Liver (tissue), 9 donors: ENCODE results near the gene MAPKAPK2. TPM values are rescaled to one million over a fixed set of nuclear protein-coding genes. Genes with fewer than 3 reads are reported as not detected.

Experiments used
- DNase-seq: peaks from one replicate; pipeline ENCODE4 v3.0.0-alpha.2; 2017; ENCODE audit warnings: low spot score
- H3K27ac ChIP-seq, 2 donors: one replicate each; pipeline ENCODE4 v1.7.0; 2013; ENCODE audit warnings: inconsistent platforms in 2 of 2, low read length in 2 of 2, control low read depth in 1 of 2, low read depth in 1 of 2, mild to moderate bottlenecking in 1 of 2
- H3K27me3 ChIP-seq, 4 donors: one replicate each; pipeline versions ENCODE4 v1.6.1 to v1.7.0; 2013; ENCODE audit warnings: low read length in 3 of 4, inconsistent platforms in 1 of 4, mild to moderate bottlenecking in 1 of 4, moderate library complexity in 1 of 4; ENCODE audit not compliant: control insufficient read depth in 4 of 4, insufficient read depth in 4 of 4
- H3K36me3 ChIP-seq, 4 donors: one replicate each; pipeline versions ENCODE4 v1.6.1 to v1.7.0; 2013; ENCODE audit warnings: low read length in 3 of 4, mild to moderate bottlenecking in 3 of 4, low read depth in 1 of 4, moderate library complexity in 1 of 4; ENCODE audit not compliant: control insufficient read depth in 4 of 4, insufficient read depth in 3 of 4
- H3K4me1 ChIP-seq, 4 donors: one replicate each; pipeline versions ENCODE4 v1.6.1 to v1.7.0; 2013; ENCODE audit warnings: low read length in 3 of 4, mild to moderate bottlenecking in 3 of 4, moderate library complexity in 1 of 4; ENCODE audit not compliant: control insufficient read depth in 4 of 4, insufficient read depth in 4 of 4
- H3K4me3 ChIP-seq, 3 donors: one replicate each; pipeline versions ENCODE4 v1.6.1 to v1.7.0; 2013; ENCODE audit warnings: low read length in 3 of 3, control low read depth in 1 of 3, low read depth in 1 of 3, mild to moderate bottlenecking in 1 of 3
- H3K9ac ChIP-seq, 2 donors: one replicate each; pipeline ENCODE4 v1.7.0; 2013; ENCODE audit warnings: low read length in 2 of 2, mild to moderate bottlenecking in 2 of 2, moderate library complexity in 2 of 2, control low read depth in 1 of 2, low read depth in 1 of 2
- H3K9me3 ChIP-seq, 4 donors: one replicate each; pipeline versions ENCODE4 v1.6.1 to v1.7.0; 2013; ENCODE audit warnings: low read length in 3 of 4; ENCODE audit not compliant: control insufficient read depth in 4 of 4
- CTCF ChIP-seq: fragments of 150-350 bp; IDR thresholded peaks from 2 replicates; pipeline ENCODE4 v1.5.1; 2017; ENCODE audit warnings: improper control_type of control experiment, low read depth, low read length; ENCODE audit not compliant: missing input control
- EGR1 ChIP-seq, 2 donors: IDR thresholded peaks; 2 replicates each; pipeline ENCODE4 v1.6.1; 2016 to 2018; ENCODE audit warnings: antibody characterized with exemption in 2 of 2, low read depth in 2 of 2
- FOXA1 ChIP-seq: IDR thresholded peaks from 2 replicates; pipeline ENCODE4 v1.6.1; 2016; ENCODE audit warnings: antibody characterized with exemption
- FOXA2 ChIP-seq: IDR thresholded peaks from 2 replicates; pipeline ENCODE4 v1.6.1; 2016; ENCODE audit warnings: antibody characterized with exemption
- GABPA ChIP-seq, 2 donors: IDR thresholded peaks in 1 of 2; conservative IDR thresholded peaks in 1 of 2; 2 replicates each; pipeline ENCODE4 v1.6.1; 2016; ENCODE audit warnings: antibody characterized with exemption in 2 of 2, mild to moderate bottlenecking in 1 of 2, moderate library complexity in 1 of 2
- HNF4A ChIP-seq, 2 donors: conservative IDR thresholded peaks; 2 replicates each; pipeline ENCODE4 v1.6.1; 2016; ENCODE audit warnings: antibody characterized with exemption in 2 of 2, mild to moderate bottlenecking in 2 of 2
- HNF4G ChIP-seq: IDR thresholded peaks from 2 replicates; pipeline ENCODE4 v1.6.1; 2016; ENCODE audit warnings: antibody characterized with exemption
- JUND ChIP-seq, 2 donors: IDR thresholded peaks; 2 replicates each; pipeline ENCODE4 v1.6.1; 2016; ENCODE audit warnings: antibody characterized with exemption in 2 of 2
- NR2F2 ChIP-seq: IDR thresholded peaks from 2 replicates; pipeline ENCODE4 v1.6.1; 2016; ENCODE audit warnings: antibody characterized with exemption
- RAD21 ChIP-seq, 2 donors: IDR thresholded peaks; 2 replicates each; pipeline ENCODE4 v1.6.1; 2016; ENCODE audit warnings: antibody characterized with exemption in 2 of 2, mild to moderate bottlenecking in 2 of 2
- RXRA ChIP-seq, 2 donors: IDR thresholded peaks; 2 replicates each; pipeline ENCODE4 v1.6.1; 2017 to 2018; ENCODE audit warnings: antibody characterized with exemption in 2 of 2, mild to moderate bottlenecking in 1 of 2
- SP1 ChIP-seq: IDR thresholded peaks from 2 replicates; pipeline ENCODE4 v1.6.1; 2018; ENCODE audit warnings: antibody characterized with exemption, mild to moderate bottlenecking
- TAF1 ChIP-seq: conservative IDR thresholded peaks from 2 replicates; pipeline ENCODE4 v1.6.1; 2016; ENCODE audit warnings: antibody characterized with exemption, mild to moderate bottlenecking
- YY1 ChIP-seq: IDR thresholded peaks from 2 replicates; pipeline ENCODE4 v1.6.1; 2016; ENCODE audit warnings: antibody characterized with exemption, mild to moderate bottlenecking
- ZBTB33 ChIP-seq: IDR thresholded peaks from 2 replicates; pipeline ENCODE4 v1.6.1; 2016; ENCODE audit warnings: antibody characterized with exemption
- WGBS: extraction: QIAGEN DNeasy Blood & Tissue Kit; methylation state at CpG from one replicate; pipeline ENCODE4 v1.1.7; 2013; 5-methylcytosine and 5-hydroxymethylcytosine counted together
- polyA plus RNA-seq, 2 donors: library from polyadenylated mRNA; stranded (reverse) in 1 of 2; unstranded in 1 of 2; fragments of 200-250 nt in 1 of 2; fragments of >200 nt in 1 of 2; fragmentation: Nextera tagmentation in 1 of 2; extraction: Ambion mirVana in 1 of 2; gene quantifications; one replicate each; pipeline versions ENCODE4 v1.2.1 to v1.2.3, GENCODE V29; 2013 to 2015
- total RNA-seq, 2 donors: library from RNA; depleted of rRNA; stranded (reverse); fragments of >200 nt; gene quantifications; one replicate each; pipeline ENCODE4 v1.2.3, GENCODE V29; 2014
- TF ChIP-seq, protein P1 (sequence below): IDR thresholded peaks from 2 replicates; pipeline ENCODE4 v1.6.1; 2016; ENCODE audit warnings: antibody characterized with exemption
- TF ChIP-seq, protein P2 (sequence below): IDR thresholded peaks from 2 replicates; pipeline ENCODE4 v1.6.1; 2016; ENCODE audit warnings: antibody characterized with exemption, mild to moderate bottlenecking
- TF ChIP-seq, protein P3 (sequence below): IDR thresholded peaks from 2 replicates; pipeline ENCODE4 v1.6.1; 2016; ENCODE audit warnings: antibody characterized with exemption
- donor health status: healthy.
- donor health status: healthy.
- donor health status: healthy.
- donor health status: healthy.
- donor health status: healthy.

The MAPKAPK2 gene
- total and polyA plus RNA-seq, 4 donors = 7.5 to 24.5 (median 14.7) TPM

DNA sequence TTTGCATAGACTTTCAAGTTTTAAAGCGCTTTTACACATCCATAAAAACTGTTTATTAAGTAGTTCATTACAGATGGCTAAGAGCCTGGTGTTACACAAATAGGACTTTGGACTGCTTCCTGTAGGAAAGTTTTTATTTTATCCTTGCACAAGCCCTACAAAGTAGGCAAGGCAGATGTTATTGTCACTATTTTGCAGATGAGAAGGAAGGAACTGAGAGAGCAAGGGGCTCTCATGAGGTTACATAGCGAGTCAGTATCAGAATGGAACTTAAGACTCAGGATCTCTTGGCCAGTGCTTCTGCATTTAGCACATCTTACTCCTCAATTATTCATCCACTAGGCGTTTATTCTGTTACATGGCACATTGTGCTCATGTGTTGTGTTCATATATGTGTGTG, 2.6 kb upstream of the MAPKAPK2 start:
- Histone ChIP-seq H3K27me3 (no peaks in the 10 kb centered on the region), H3K36me3 (no peaks in the 10 kb centered on the region), H3K4me1 (peaks cover 6 to 43% (median 23%) of the 10 kb centered on the region in 4 donors), H3K27ac (peak overlapping the region; percentile 32 to 67), H3K4me3 (no peak overlapping the region), H3K9ac (no peak overlapping the region), H3K9me3 (no peaks in the 10 kb centered on the region)
- peak; percentile 86 for TF ChIP-seq HNF4G
- peak in 1 of 2 donors; percentile 72 for TF ChIP-seq EGR1 (IDR thresholded peaks at IDR 0.05; ENCODE audit: low read depth in 2 of 2)
- no peak for TF ChIP-seq NR2F2
- peak; percentile 91 for TF ChIP-seq SP1
- TF ChIP-seq ZBTB33 = peak; percentile 14
- peak; percentile 33 to 43 for TF ChIP-seq RAD21 (IDR thresholded peaks at IDR 0.05)
- TF ChIP-seq, protein P1, sequence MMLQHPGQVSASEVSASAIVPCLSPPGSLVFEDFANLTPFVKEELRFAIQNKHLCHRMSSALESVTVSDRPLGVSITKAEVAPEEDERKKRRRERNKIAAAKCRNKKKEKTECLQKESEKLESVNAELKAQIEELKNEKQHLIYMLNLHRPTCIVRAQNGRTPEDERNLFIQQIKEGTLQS = no peak
- TF ChIP-seq JUND (IDR thresholded peaks at IDR 0.05) = peak in 1 of 2 donors; percentile 25
- TF ChIP-seq RXRA (IDR thresholded peaks at IDR 0.05) = peak; percentile 49 to 60
- TF ChIP-seq GABPA (IDR thresholded peaks at IDR 0.05 in 1 of 2, conservative IDR thresholded peaks at IDR 0.05 in 1 of 2) = peak in 1 of 2 donors; percentile 32
- TF ChIP-seq, protein P2, sequence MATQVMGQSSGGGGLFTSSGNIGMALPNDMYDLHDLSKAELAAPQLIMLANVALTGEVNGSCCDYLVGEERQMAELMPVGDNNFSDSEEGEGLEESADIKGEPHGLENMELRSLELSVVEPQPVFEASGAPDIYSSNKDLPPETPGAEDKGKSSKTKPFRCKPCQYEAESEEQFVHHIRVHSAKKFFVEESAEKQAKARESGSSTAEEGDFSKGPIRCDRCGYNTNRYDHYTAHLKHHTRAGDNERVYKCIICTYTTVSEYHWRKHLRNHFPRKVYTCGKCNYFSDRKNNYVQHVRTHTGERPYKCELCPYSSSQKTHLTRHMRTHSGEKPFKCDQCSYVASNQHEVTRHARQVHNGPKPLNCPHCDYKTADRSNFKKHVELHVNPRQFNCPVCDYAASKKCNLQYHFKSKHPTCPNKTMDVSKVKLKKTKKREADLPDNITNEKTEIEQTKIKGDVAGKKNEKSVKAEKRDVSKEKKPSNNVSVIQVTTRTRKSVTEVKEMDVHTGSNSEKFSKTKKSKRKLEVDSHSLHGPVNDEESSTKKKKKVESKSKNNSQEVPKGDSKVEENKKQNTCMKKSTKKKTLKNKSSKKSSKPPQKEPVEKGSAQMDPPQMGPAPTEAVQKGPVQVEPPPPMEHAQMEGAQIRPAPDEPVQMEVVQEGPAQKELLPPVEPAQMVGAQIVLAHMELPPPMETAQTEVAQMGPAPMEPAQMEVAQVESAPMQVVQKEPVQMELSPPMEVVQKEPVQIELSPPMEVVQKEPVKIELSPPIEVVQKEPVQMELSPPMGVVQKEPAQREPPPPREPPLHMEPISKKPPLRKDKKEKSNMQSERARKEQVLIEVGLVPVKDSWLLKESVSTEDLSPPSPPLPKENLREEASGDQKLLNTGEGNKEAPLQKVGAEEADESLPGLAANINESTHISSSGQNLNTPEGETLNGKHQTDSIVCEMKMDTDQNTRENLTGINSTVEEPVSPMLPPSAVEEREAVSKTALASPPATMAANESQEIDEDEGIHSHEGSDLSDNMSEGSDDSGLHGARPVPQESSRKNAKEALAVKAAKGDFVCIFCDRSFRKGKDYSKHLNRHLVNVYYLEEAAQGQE = no peak
- TF ChIP-seq FOXA2 = no peak
- TF ChIP-seq, protein P3, sequence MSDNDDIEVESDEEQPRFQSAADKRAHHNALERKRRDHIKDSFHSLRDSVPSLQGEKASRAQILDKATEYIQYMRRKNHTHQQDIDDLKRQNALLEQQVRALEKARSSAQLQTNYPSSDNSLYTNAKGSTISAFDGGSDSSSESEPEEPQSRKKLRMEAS = peak; percentile 36
- peak; percentile 36 for TF ChIP-seq YY1
- TF ChIP-seq CTCF = no peak
- TF ChIP-seq TAF1 = no peak
- TF ChIP-seq HNF4A (conservative IDR thresholded peaks at IDR 0.05) = peak; percentile 95 to 97
- no peak for TF ChIP-seq FOXA1
- 40% methylated on average over 3 of the region's 3 CpGs for WGBS
- no peak for DNase-seq
